ENCODE data around the gene DNAJB12. TPM values are rescaled to one million over a fixed set of nuclear protein-coding genes. Genes with fewer than 3 reads are reported as not detected.
"Not testable (repeated sequence)": the region's sequence is repeated elsewhere in the genome, so short reads cannot be mapped to it uniquely, and the experiment has no call there.

Gene DNAJB12
- total RNA-seq, 3 donors from 2014 or later (not counting 1 experiment from before 2014, with no cell fraction given), result 47.3 to 54.2 (median 48.7) TPM

DNA sequence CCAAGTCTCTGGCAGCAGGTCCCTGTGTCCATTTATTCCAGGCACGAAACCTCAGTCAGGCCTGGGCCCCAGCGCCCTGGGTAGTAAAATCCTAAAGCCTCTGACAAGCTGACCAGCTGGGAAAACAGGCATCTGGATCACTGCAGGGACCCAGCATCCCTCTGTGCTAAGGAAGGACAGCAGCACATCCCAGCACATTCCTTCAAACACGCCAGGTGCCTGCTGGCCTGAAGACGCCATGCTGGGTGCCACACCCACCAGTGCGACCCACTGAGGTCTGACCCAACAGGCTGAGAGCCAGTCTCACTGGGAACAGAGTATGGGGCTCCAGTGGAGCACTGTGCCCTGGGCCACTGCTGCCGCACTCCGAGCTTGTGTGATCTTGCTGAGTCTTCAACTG, 6.4 kb downstream of the DNAJB12 start:
- H3K27ac ChIP-seq (ENCODE audit: low read length), result no peak overlapping the region
- DNase-seq (no peak), ATAC-seq (no peak)
- H3K9me3 ChIP-seq (ENCODE audit: control insufficient read depth, insufficient read depth, low read length), result no peaks in the 10 kb centered on the region
- no peak overlapping the region for H3K4me3 ChIP-seq (ENCODE audit: low read length)
- peaks cover 29% of the 10 kb centered on the region for H3K36me3 ChIP-seq (ENCODE audit: control insufficient read depth, insufficient read depth, low read length)
- Mint-ChIP-seq H3K27me3 (ENCODE audit: low read depth in 2 of 2) (no peaks in the 10 kb centered on the region), H3K4me1 (peaks cover 36 to 46% of the 10 kb centered on the region in 2 donors), H3K36me3 (no peaks in the 10 kb centered on the region), H3K27ac (no peak overlapping the region), H3K4me3 (no peak overlapping the region), H3K9me3 (no peaks in the 10 kb centered on the region)
- TF ChIP-seq, protein P1, sequence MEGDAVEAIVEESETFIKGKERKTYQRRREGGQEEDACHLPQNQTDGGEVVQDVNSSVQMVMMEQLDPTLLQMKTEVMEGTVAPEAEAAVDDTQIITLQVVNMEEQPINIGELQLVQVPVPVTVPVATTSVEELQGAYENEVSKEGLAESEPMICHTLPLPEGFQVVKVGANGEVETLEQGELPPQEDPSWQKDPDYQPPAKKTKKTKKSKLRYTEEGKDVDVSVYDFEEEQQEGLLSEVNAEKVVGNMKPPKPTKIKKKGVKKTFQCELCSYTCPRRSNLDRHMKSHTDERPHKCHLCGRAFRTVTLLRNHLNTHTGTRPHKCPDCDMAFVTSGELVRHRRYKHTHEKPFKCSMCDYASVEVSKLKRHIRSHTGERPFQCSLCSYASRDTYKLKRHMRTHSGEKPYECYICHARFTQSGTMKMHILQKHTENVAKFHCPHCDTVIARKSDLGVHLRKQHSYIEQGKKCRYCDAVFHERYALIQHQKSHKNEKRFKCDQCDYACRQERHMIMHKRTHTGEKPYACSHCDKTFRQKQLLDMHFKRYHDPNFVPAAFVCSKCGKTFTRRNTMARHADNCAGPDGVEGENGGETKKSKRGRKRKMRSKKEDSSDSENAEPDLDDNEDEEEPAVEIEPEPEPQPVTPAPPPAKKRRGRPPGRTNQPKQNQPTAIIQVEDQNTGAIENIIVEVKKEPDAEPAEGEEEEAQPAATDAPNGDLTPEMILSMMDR (IDR thresholded peaks at IDR 0.05), result no peak
- WGBS (ENCODE audit: insufficient coverage), result 94% methylated on average over 7 of the region's 7 CpGs
- H3K4me1 ChIP-seq (ENCODE audit: control insufficient read depth, insufficient read depth, low read length), result peaks cover 19% of the 10 kb centered on the region
- intact Hi-C loops (cut with micrococcal nuclease), result no loop called here
- H3K27me3 ChIP-seq (ENCODE audit: control insufficient read depth, insufficient read depth, low read length), result no peaks in the 10 kb centered on the region

DNA sequence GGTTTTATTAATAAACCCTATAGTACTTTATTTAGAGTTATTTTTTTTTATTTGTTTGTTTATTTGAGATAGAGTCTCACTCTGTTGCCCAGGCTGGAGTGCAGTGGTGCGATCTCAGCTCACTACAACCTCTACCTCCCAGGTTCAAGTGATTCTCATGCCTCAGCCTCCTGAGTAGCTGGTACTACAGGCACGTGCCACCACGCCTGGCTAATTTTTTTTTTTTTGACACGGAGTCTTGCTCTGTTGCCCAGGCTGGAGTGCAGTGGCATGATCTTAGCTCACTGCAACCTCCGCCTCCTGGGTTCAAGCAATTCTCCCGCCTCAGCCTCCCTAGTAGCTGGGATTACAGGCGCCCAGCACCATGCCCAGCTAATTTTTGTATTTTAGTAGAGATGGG, 8.6 kb downstream of the DNAJB12 start:
- 95% methylated on average over 7 of the region's 7 CpGs for WGBS (ENCODE audit: insufficient coverage)
- not testable (repeated sequence) for H3K4me3 Mint-ChIP-seq, H3K36me3 Mint-ChIP-seq

DNA sequence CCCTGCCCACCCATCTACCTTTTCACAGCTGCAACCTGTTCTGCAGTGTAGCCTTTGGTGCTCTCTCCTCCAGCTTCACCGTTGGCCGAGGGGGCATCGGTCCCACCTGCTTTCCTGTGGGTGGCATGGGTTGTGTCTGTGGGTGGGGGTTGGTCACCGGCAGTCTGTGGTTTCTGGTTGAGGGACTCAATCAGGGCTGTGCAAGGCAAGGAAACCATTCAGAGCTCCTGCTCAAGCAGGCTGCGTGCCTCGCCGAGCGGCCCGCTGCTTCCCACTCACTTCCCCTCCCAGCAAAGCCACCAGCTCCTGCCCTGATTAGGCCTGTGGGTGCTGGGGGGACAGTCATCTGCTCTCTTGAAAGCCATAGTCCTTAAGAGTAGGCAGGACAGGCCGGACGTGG, 9.8 kb downstream of the DNAJB12 start:
- Histone ChIP-seq H3K27ac (ENCODE audit: low read length) (no peak overlapping the region), H3K4me1 (ENCODE audit: control insufficient read depth, insufficient read depth, low read length) (peaks cover 25% of the 10 kb centered on the region), H3K27me3 (ENCODE audit: control insufficient read depth, insufficient read depth, low read length) (no peaks in the 10 kb centered on the region), H3K4me3 (ENCODE audit: low read length) (no peak overlapping the region), H3K36me3 (ENCODE audit: control insufficient read depth, insufficient read depth, low read length) (peaks cover 41% of the 10 kb centered on the region), H3K9me3 (ENCODE audit: control insufficient read depth, insufficient read depth, low read length) (no peaks in the 10 kb centered on the region)
- H3K4me1 Mint-ChIP-seq, result peaks cover 15 to 26% of the 10 kb centered on the region in 2 donors
- DNase-seq (peak in 1 of 2 donors; percentile 18), ATAC-seq (no peak)
- intact Hi-C loops (cut with micrococcal nuclease), result no loop called here
- peak overlapping the region in 1 of 2 donors; percentile 12 for H3K27ac Mint-ChIP-seq
- no peaks in the 10 kb centered on the region for H3K9me3 Mint-ChIP-seq
- no peak overlapping the region for H3K4me3 Mint-ChIP-seq
- TF ChIP-seq, protein P1 (IDR thresholded peaks at IDR 0.05), result no peak
- H3K36me3 Mint-ChIP-seq, result no peaks in the 10 kb centered on the region
- H3K27me3 Mint-ChIP-seq (ENCODE audit: low read depth in 2 of 2), result no peaks in the 10 kb centered on the region
- 8% methylated on average over 11 of the region's 11 CpGs for WGBS (ENCODE audit: insufficient coverage)

More for the DNA sequence above, 8.6 kb downstream of the DNAJB12 start:
- H3K9me3 Mint-ChIP-seq; H3K27ac Mint-ChIP-seq; ATAC-seq; H3K4me3 ChIP-seq (ENCODE audit: low read length); H3K27ac ChIP-seq (ENCODE audit: low read length); DNase-seq; H3K27me3 Mint-ChIP-seq (ENCODE audit: low read depth in 2 of 2); intact Hi-C loops (cut with micrococcal nuclease); H3K9me3 ChIP-seq (ENCODE audit: control insufficient read depth, insufficient read depth, low read length); H3K27me3 ChIP-seq (ENCODE audit: control insufficient read depth, insufficient read depth, low read length): not testable (repeated sequence)
- peaks cover 39% of the 10 kb centered on the region for H3K36me3 ChIP-seq (ENCODE audit: control insufficient read depth, insufficient read depth, low read length)
- peaks cover 14% of the 10 kb centered on the region for H3K4me1 ChIP-seq (ENCODE audit: control insufficient read depth, insufficient read depth, low read length)
- peaks cover 16 to 32% of the 10 kb centered on the region in 2 donors for H3K4me1 Mint-ChIP-seq

DNA sequence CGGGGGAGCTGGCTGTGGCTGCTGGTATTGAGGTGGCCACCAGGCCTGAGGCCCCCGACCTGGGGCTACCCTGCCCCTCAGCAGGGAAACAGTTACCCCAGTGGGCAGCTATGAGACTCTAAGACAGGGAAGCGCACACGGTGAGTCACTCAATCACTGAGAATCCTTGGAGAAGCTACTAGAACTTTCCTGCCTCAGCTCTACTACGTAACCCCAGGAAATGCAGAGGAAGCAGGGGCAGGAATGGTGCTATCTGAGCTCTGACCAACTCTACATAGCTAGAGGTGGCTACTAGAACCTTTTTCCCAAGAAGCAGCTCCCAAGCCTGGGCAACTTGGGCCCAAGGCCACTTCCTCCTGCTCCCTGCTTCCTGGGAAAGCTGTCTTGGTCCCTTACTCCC, 11.8 kb downstream of the DNAJB12 start:
- DNase-seq, result no peak
- H3K4me1 ChIP-seq (ENCODE audit: control insufficient read depth, insufficient read depth, low read length), result peaks cover 25% of the 10 kb centered on the region
- H3K9me3 ChIP-seq (ENCODE audit: control insufficient read depth, insufficient read depth, low read length), result no peaks in the 10 kb centered on the region
- no peak overlapping the region for H3K4me3 ChIP-seq (ENCODE audit: low read length)
- H3K4me3 Mint-ChIP-seq, result no peak overlapping the region
- peaks cover 37% of the 10 kb centered on the region for H3K36me3 ChIP-seq (ENCODE audit: control insufficient read depth, insufficient read depth, low read length)
- intact Hi-C loops (cut with micrococcal nuclease), result no loop called here
- H3K27me3 Mint-ChIP-seq (ENCODE audit: low read depth in 2 of 2), result no peaks in the 10 kb centered on the region
- H3K36me3 Mint-ChIP-seq, result no peaks in the 10 kb centered on the region
- peaks cover 0 to 14% of the 10 kb centered on the region in 2 donors for H3K4me1 Mint-ChIP-seq
- H3K27ac ChIP-seq (ENCODE audit: low read length), result no peak overlapping the region
- H3K27ac Mint-ChIP-seq, result peak overlapping the region in 1 of 2 donors; percentile 69
- no peak for ATAC-seq
- WGBS (ENCODE audit: insufficient coverage), result 94% methylated on average over 5 of the region's 5 CpGs
- H3K27me3 ChIP-seq (ENCODE audit: control insufficient read depth, insufficient read depth, low read length), result no peaks in the 10 kb centered on the region
- TF ChIP-seq, protein P1 (IDR thresholded peaks at IDR 0.05), result no peak
- no peaks in the 10 kb centered on the region for H3K9me3 Mint-ChIP-seq
